AG10803 (cell line): ENCODE results near the gene TMEM40.
"Not testable (repeated sequence)": the region's sequence is repeated elsewhere in the genome, so short reads cannot be mapped to it uniquely, and the experiment has no call there.

ENCODE experiments used
- DNase-seq: peaks from one replicate; pipeline ENCODE4 v3.0.0; 2010; ENCODE audit warnings: low read depth
- H3K4me3 ChIP-seq: 2 replicates; pipeline ENCODE4 v1.5.1; 2011; ENCODE audit warnings: mild to moderate bottlenecking, low read length, control low read depth
- CTCF ChIP-seq: conservative IDR thresholded peaks from 2 replicates; pipeline ENCODE4 v1.5.1; 2011; ENCODE audit warnings: mild to moderate bottlenecking, low read length, control low read depth, inconsistent platforms

TMEM40 gene

DNA sequence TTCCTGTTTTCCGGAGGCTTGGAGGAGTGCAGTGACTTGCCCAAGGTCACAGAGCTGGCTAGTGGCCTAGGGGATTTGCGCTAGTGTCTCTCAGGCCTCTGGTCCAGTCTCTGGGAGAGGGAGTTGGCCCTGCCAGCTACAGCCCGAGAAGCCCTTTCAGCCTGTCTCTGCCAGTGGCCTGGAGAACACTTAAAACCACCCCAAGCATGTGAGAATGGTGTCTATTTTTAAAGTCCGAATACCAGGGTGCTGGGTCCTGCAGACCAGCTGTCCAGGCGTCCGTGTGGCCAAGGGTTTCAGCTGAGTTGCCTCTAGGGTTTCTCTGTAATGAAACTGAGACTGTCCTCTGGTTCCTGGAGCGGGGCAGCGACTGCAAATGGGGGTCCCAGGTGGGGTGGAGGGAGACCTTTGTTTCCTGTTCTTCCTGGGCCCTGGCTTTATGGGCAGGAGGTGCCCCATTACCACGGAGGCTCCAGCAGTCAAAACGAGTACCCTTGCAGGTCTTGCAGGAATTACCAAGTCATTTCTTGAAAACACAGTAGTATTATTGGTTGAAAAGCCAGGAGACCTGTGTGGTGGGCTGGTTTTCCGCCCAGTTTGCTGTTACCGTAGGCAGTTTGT is 39.6 kb upstream of the TMEM40 start:
- no peak for TF ChIP-seq CTCF
- no peak for DNase-seq
- H3K4me3 ChIP-seq = no peak overlapping the region

DNA sequence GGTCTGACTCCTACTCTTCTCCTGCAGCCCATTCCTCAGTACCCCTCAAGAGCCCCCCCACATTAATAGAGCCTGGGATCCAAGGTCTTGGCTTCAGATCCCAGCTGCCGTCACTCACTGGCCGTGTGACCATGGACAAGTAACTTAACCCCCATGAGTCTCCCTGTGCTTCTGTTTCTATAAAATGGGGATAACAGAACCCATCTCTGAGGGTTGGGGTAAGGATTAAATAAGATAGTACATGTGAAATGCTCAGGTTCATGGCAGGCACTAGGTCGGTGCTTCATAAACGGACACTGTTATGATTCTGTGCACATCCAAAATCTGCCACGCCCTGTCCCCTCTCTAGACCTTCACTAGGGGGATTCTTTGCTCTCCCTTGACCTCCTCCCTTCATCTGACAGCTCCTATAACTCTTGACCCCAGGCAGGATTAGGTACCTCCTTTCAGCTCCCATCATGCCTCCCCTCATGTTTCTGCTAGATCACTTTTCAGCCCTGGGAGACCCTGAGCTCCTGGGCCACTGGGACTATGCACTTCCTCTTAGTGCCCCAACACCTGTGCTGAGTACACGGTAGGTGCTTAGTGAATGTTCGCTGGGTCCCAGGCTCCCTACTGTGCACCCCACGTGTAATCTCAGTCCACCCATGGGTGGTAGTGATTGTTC is 39.0 kb upstream of the TMEM40 start:
- TF ChIP-seq CTCF = no peak
- H3K4me3 ChIP-seq = no peak overlapping the region
- DNase-seq = no peak

DNA sequence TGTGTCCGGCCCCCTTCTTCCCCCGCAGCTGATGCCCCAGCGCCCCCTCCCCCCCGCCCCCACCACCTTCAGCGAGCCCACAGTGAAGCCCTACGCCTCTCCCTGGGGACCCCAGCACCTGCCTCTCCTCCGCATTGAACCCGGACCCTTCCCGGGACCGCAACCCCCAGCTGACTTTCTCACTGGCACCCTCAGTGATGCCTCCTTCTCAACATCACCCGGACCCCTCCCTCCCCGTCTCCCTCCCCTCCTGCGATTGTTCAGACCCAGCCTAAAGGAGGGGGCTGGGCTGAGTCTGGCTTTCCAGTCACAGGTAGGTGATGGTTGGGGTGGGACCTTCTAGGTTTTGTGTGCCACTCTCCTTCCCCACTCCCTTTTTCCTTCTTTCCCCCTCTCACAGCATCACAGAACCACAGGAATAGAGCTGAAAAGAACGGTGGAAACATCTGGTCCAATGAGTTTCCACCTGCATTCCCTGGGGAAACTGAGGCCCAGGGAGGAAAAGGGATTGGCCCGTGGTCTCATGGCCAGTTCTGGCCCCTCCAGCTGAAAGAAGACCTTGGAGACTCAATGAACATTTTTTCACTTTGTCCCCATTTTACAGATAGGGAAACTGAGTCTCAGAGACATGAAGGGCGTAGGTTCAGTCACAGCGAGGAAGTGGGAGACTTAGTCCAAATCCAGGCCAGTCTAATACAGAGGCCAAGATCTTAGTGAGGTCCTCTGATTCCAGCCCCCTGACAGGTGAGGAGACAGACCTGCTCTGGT is 38.2 kb upstream of the TMEM40 start:
- DNase-seq = no peak
- H3K4me3 ChIP-seq = peak overlapping the region; percentile 68
- no peak for TF ChIP-seq CTCF

DNA sequence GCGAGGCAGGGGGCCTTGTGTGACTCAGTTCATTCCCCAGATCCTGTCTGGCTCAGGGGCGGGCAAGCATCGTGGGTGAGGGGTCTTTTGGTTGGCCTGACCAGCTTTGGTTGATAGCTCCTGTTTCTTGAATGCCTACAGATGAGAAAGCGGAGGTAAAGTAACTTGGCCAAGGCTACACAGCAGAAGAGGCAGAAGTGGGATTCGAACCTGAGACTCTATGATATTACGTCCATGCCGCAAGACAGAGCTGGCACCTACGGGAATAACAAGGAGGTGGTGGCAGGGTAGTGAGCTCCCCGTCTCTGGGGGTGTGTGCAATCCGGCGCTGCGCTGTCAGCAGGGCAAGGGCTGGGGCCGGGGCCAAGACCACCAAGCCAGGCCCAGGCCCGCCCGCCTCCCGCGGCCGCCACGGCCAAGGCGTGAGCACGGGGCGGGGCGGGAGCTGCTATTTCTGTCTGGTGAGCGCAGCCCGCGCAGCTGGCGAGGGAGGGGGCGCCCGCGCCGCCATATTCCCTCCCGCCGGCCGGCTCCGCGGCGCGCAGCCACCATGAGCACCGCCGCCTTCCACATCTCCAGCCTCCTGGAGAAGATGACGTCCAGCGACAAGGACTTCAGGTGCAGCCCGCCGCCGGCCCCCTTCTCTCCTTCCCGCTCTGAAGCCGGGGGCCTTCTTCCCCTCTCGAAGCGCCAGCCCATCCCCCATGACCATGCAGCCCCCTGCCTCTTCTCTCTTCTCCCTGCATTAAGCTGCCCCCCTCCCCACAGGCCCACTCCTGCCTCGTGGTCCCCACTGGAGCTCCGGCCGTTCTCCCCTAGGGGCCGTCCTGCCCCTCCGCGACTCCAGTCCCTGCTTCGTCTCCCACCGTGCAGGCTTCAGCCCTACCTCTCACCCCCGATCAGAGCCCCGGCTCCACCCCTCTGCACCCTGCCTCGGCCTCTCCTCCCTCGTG is 37.4 kb upstream of the TMEM40 start, which contains the start of gene CAND2:
Gene CAND2 (plus strand): TSS at position 510 of the 953 bp plus-strand sequence. CDS start 41 bp downstream, at position 551.
- no peak for TF ChIP-seq CTCF
- peak; percentile 34 for DNase-seq
- peak within 1 kb of the TSS; percentile 68 for H3K4me3 ChIP-seq

DNA sequence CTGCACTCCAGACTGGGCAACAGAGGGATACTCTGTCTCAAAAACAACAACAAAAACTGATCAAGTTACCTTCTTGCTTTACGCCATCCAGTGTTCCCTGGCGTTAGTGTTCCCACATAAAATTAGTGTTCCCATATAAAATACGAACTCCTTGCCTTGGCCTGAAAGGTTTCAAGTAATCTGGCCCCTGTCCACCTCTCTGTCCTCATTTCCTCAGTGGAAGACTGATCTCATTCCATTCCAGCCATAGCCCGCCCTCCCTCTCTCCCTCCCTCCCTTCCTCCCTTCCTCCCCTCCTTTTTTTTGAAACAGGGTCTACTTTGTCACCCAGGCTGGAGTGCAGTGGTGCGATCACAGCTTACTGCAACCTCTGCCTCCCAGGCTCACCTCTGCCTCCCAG is 34.6 kb upstream of the TMEM40 start:
- DNase-seq = no peak
- no peak for TF ChIP-seq CTCF
- H3K4me3 ChIP-seq = no peak overlapping the region

DNA sequence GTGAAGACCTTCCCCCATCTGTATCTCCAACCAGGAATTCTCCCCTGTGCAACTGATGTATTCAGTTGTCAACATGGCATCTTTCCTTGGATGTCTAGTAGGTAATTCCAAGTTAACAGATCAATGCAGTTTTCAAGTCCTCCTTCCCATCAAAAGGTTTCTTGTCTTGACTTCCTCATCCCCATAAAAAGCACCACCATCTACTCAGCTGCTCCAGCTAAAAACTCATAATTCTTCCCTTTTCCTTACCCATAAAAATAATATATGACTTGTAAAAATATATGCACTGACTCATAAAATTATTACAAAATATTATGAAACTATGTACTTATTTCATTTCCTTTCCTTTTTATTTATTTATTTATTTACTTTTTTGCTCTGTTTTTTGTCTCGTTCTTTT is 32.4 kb upstream of the TMEM40 start:
- no peak for DNase-seq
- no peak for TF ChIP-seq CTCF
- H3K4me3 ChIP-seq = no peak overlapping the region

GRCh38 chr3:12787967-12788690 is 29.1 kb upstream of the TMEM40 start:
- not testable (repeated sequence) for DNase-seq, H3K4me3 ChIP-seq
